Measurements from ENCODE around the gene OGFR.

DNA sequence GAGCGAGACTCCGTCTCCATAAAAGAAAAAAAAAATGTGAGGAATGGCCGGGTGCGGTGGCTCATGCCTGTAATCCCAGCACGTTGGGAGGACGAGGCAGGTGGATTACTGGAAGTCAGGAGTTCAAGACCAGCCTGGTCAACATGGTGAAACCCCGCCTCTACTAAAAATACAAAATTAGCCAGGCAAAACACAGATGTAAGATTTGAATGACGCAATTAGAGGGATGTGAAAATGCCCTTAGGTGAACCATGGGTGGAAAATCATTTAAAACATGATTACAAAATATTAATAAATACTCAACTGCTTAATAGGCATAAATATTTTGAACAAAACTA is 33.1 kb downstream of the OGFR start:
- TF ChIP-seq POLR2A (IDR thresholded peaks at IDR 0.05; ENCODE audit: low read length) (no peak), GATA1 (IDR thresholded peaks at IDR 0.05; ENCODE audit: low read depth, low read length) (no peak)

Measured in erythroblast (primary cell).